Lower leg skin (tissue), 4 donors: ENCODE results near the gene ACLY. TPM values are rescaled to one million over a fixed set of nuclear protein-coding genes. Genes with fewer than 3 reads are reported as not detected.
"Not testable (repeated sequence)": the region's sequence is repeated elsewhere in the genome, so short reads cannot be mapped to it uniquely, and the experiment has no call there.

ENCODE experiments used
- DNase-seq, 2 donors: peaks; one replicate each; pipeline ENCODE4 v3.0.0-alpha.2; 2019; ENCODE audit warnings: low spot score in 2 of 2
- H3K4me3 ChIP-seq: fragments of 200-600 bp; sonication (generic); 2 replicates; pipeline ENCODE4 v1.5.1; 2017; ENCODE audit warnings: mild to moderate bottlenecking, low read depth; ENCODE audit not compliant: poor library complexity, severe bottlenecking
- POLR2A ChIP-seq, 2 donors: fragments of 450-650 bp; IDR thresholded peaks; one replicate each; pipeline ENCODE4 v1.6.1; 2016 to 2017; ENCODE audit warnings: antibody characterized with exemption in 2 of 2, mild to moderate bottlenecking in 1 of 2, moderate library complexity in 1 of 2
- WGBS, 2 donors: methylation state at CpG; one replicate each; pipeline ENCODE4 v1.1.5; 2018; 5-methylcytosine and 5-hydroxymethylcytosine counted together
- intact Hi-C: fragments of 100-400 bp; cut with DNase I; formaldehyde crosslinking; loops from one replicate; pipeline ENCODE4 v1.15.0; 2023; ENCODE audit warnings: low total_unique reads
- total RNA-seq, 4 donors: library from RNA; depleted of rRNA; stranded (reverse); fragments of >200 nt; gene quantifications; one replicate each; pipeline ENCODE4 v1.1.0, GENCODE V29; 2016
- TF ChIP-seq, protein P1 (sequence below), 3 donors: fragments of 450-650 bp; IDR thresholded peaks; one replicate each; pipeline ENCODE4 v1.5.1; 2016; ENCODE audit warnings: antibody characterized with exemption in 3 of 3, mild to moderate bottlenecking in 3 of 3, moderate library complexity in 2 of 3

The ACLY gene
- total RNA-seq, 4 donors from 2014 or later, result 50.3 to 73.0 (median 62.4) TPM

DNA sequence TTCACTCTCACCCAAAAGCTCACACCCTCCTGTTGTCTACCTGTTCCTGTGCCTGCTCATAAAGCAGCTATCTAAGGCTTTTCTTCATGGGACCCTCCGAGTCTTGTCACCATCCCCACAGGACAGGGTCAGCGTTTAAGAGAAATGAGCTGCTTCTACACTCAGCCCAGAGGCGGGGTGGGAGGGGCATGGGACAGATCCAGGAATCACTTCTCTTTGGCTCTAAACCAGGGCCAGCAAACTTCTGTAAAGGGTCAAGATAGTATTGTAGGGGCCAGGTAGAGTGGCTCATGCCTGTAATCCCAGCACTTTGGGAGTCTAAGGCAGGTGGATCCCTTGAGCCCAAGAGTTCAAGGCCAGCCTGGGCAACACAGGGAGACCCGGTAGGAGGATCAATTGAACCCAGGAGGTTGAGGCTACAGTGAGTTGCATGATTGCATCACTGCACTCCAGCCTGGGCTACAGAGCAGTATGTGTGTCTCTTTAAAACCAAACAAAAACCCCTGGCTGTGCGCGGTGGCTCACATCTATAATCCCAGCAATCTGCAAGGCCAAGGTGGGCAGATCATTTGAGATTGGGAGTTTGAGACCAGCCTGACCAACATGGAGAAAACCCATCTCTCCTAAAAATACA, 30.3 kb downstream of the ACLY start:
- intact Hi-C loops, result no loop called here
- DNase-seq, result no peak
- WGBS, 2 donors, result 88% methylated on average over 6 of the region's 6 CpGs
- no peak for TF ChIP-seq POLR2A (IDR thresholded peaks at IDR 0.05)
- TF ChIP-seq, protein P1, sequence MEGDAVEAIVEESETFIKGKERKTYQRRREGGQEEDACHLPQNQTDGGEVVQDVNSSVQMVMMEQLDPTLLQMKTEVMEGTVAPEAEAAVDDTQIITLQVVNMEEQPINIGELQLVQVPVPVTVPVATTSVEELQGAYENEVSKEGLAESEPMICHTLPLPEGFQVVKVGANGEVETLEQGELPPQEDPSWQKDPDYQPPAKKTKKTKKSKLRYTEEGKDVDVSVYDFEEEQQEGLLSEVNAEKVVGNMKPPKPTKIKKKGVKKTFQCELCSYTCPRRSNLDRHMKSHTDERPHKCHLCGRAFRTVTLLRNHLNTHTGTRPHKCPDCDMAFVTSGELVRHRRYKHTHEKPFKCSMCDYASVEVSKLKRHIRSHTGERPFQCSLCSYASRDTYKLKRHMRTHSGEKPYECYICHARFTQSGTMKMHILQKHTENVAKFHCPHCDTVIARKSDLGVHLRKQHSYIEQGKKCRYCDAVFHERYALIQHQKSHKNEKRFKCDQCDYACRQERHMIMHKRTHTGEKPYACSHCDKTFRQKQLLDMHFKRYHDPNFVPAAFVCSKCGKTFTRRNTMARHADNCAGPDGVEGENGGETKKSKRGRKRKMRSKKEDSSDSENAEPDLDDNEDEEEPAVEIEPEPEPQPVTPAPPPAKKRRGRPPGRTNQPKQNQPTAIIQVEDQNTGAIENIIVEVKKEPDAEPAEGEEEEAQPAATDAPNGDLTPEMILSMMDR (IDR thresholded peaks at IDR 0.05), result no peak
- H3K4me3 ChIP-seq, result no peak overlapping the region

DNA sequence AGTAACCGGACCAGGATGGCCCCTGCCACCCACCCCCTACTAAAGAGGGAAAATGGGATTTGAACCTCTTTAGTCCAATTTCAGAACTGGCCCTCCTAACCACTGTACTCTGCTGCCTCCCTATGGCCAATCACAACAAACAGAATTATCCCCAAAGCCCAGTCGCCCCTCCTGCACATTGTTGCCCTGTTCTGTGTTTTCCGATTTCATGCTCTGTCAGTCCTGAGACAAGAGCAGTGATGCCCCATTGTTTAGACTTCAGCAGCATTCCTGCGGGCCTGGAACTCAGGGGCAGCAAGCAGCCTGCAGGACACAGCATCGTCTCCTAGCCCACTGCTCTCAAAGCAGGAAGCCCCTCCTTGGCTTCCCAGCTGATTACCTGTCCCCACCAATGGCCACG, 33.0 kb downstream of the ACLY start:
- no peak for DNase-seq

DNA sequence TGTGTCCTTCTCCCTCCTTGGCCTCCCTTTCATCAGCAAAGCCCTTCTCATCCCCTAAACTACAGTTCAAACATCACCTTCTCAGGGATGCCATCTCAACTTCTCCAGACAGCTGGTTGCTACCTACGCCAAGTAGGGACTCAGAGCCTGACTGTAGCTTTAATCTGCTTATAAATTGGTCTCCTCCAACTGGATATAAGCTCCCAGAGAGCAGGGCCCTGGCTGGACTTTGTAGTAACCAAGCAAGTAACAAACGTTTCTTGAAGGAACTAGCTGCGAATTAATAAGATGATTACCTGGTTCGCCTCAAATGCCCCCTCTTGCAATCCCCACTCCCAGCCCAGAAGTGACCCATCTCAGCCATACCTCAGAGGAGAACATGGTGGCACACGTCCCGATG, 36.0 kb downstream of the ACLY start:
- WGBS, 2 donors, result 85 to 86% methylated on average over 6 of the region's 6 CpGs
- intact Hi-C loops, result no loop called here
- TF ChIP-seq, protein P1 (IDR thresholded peaks at IDR 0.05), result no peak
- no peak for TF ChIP-seq POLR2A (IDR thresholded peaks at IDR 0.05)
- H3K4me3 ChIP-seq, result no peak overlapping the region
- DNase-seq, result no peak

More for the DNA sequence above, 33.0 kb downstream of the ACLY start:
- intact Hi-C loops, result no loop called here
- 78 to 90% methylated on average over 6 of the region's 6 CpGs for WGBS, 2 donors
- H3K4me3 ChIP-seq, result no peak overlapping the region
- TF ChIP-seq, protein P1 (IDR thresholded peaks at IDR 0.05), result no peak
- TF ChIP-seq POLR2A (IDR thresholded peaks at IDR 0.05), result no peak

DNA sequence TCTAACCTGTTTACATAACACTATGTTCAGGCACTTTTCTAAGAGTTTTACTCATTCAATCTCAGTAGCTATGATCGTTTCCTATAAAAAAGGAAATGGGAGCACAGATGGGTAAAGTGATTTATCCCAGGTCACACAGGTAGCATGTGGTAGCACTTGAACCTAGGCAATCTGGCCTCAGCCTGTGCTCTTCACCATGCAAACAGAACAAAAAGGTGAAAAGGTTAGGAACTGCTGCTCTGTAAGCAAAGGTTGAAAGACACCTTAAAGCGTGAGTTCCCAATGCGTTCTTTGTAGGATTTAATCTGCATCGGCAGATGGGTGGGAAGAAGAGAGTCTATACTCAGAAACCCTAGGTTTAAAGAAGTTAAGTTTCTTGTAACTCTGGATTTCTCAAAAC, 38.6 kb downstream of the ACLY start:
- no peak for TF ChIP-seq POLR2A (IDR thresholded peaks at IDR 0.05)
- TF ChIP-seq, protein P1 (IDR thresholded peaks at IDR 0.05), result no peak
- intact Hi-C loops, result no loop called here
- 86 to 90% methylated on average over 4 of the region's 4 CpGs for WGBS, 2 donors

DNA sequence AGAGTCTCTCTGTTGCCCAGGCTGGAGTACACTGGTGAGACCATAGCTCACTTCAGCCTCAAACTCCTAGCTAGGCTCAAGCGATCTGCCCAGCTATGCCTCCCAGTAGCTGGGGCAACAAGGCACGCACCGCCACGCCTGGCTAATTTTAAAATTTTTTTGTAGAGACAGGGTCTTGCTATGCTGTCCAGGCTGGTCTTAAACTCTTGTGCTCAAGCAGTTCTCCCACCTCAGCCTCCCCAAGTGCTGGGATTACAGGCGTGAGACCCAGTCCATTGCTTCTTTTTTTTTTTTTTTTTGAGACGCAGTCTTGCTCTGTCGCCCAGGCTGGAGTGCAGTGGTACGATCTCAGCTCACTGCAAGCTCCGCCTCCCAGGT, 44.5 kb downstream of the ACLY start:
- DNase-seq, H3K4me3 ChIP-seq, intact Hi-C loops: not testable (repeated sequence)
- 95 to 98% methylated on average over 9 of the region's 9 CpGs for WGBS, 2 donors

More for the DNA sequence above, 38.6 kb downstream of the ACLY start:
- no peak overlapping the region for H3K4me3 ChIP-seq
- no peak for DNase-seq

DNA sequence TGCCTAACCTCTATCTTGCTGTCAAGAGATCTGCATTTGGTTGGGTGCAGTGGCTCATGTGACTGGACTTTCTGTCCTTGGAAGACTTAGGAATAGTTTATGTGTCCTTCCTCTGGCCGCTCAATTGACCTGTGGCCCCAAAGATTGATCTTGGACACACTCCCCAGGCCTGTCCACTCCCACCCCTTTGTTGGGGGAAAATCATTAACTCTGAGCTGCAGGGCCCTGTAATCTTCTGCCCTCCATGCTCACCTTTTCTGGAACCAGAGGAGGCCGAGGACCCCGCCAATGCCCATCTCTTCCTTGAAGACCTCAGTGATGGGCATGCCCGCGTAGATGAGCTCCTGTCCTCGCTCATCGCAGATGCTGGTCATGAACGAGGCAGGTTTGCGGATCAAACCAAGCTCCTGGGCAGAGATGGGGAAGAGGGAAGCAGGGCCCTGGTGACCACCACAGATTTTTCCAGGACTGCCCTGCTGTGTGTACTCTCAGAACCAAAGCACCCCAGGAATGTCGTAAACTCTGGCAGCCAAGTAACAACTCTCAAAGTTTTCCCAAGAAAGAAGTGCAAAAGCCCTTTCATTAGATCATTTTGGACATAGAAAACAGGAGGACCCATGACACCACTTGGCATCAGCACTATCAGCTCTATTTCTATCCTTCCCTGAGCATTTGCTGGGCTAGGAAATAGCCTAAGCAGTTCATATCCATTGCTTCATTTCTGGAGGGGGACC, 45.0 kb downstream of the ACLY start:
- intact Hi-C loops, result no loop called here
- DNase-seq, result no peak
- no peak overlapping the region for H3K4me3 ChIP-seq
- whole genome bisulfite sequencing, 2 donors, result 96 to 98% methylated on average over 10 of the region's 10 CpGs
- TF ChIP-seq, protein P1 (IDR thresholded peaks at IDR 0.05), result no peak
- no peak for TF ChIP-seq POLR2A (IDR thresholded peaks at IDR 0.05)
